DMS79 (cell line): Measurements from ENCODE around the gene HAPLN1.

ENCODE experiments used
- DNase-seq: peaks from one replicate; lab custom pipeline; 2025; lab: John Stamatoyannopoulos, UW

Gene HAPLN1

DNA sequence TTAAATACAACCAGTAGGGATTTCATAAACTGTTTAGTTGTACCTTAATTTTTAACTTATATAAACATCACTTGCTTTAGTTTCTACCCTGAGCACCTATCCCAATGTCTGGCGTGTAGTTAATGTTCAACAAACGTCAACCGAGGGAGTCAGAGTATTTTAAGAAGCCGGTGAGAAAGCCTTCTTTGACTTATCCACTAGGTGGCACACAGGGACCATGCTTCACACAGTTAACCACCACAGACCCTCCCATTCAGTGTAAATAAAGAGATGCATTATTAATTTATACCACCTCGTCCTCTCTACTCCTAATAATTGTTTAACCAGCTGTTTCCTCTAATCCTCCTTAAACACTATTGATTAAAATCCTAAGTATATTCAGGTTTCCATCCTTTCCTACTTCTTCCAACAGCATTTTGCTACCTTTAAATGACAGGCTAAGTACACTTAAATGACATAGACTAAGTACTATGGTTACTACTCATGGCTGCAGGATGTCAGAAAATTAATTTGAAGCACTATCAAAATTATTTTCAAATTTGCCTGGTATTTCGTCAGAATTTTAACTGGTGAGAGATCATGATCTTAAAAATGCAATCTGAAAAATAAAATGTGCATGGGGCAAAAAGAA lies 2.3 kb downstream of the HAPLN1 start:
- no peak for DNase-seq

DNA sequence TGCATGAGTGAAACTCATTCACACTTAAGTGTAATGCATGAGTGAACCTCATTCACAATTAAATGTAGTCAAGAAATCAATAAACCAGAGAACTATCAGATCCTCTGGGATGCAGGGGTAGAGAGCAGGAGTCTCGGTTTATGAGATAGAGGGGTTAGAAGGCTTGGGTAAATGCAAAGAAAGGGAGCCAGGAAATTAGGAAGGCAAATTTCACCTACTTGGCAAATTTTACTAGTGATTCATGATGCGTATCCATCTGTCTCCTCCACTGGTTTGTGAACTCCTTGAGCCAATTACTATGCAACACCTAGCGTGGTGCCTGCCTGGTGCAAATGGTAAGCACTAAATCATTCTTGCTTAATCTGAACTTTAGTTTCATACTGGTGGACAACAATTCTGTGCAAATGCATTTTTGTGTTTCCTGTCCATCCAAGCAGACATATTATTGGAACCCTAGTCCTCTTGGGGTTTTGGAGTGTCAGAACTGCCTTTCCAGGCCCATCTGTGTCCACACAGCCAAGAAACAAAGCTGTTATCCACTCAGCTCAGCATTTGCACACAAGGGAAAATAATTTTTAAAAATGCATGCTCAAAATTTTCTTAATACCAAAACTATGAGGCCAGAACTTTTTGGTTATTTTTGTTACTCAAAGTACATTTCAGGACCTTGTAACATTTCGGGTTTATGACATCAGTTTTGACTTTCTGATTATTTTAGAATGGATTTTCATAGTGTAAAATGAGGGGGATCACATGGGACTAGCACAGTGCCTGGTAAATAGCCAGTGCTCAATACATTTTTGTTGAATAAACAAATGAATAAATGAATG lies 5.2 kb downstream of the HAPLN1 start:
- DNase-seq: no peak

DNA sequence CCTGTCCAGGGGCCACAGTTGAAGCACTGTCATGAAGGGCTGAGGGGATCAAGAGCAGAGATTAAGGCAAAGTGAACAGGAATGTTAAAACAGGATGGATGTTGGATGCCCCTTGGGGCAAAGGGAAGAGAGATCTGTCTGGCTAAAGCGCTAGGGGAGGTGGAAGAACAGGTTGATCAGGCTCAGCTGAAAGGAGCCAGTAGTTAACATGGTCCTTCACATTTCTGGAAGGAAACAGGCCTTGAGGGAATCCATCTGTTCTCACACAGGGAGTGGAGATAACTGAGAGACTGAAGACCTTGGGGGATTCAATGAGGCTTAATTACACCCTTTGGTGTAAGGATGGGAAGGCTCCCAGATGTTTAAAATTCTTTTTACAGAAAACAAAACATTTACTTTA lies 5.8 kb downstream of the HAPLN1 start:
- DNase-seq: no peak

DNA sequence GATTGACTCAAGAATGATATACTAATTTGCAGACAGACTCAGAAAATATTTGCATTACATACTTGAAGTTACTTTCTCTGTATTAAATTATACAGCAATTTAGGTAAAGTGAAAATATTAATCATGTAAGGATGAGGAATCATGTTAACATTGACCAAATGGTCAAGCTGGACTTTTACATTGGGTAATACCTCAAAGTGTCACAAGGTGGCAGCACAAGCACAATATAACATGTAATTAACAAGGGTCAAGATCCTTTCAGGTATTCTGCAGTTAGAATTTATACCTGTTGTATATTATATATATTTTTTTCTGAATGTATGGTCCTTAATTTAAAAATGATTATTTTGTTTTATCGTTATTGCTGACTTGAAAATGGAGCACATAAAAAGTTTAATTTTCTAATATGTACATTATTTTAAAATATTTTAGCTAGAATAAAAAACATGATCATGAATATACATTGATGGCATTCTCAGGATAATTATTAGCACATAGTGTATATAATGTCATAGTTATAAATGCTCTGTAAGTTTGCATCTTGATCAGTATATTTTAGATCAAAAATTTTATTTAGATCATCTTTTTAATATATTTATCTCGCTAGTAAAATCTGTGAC lies 8.6 kb downstream of the HAPLN1 start:
- no peak for DNase-seq

DNA sequence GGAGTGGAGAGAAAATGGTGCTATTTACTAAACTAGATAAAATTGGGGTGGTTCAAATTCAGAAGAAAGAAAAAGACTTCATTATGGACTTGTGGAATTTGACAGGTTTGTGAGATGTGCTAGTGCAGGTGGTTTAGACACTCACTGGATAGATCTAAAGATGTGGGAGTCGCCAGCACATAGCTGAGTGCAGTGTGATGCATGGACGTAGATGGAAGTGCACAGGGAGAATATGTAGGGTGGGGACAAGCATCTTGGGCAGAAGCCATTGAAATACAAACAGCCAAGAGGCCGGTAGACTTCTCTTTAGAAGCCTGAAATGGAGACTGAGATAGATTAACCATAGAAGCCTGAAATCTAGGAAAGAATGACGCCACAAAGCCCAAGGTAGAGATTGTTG lies 10.7 kb downstream of the HAPLN1 start:
- DNase-seq: no peak

DNA sequence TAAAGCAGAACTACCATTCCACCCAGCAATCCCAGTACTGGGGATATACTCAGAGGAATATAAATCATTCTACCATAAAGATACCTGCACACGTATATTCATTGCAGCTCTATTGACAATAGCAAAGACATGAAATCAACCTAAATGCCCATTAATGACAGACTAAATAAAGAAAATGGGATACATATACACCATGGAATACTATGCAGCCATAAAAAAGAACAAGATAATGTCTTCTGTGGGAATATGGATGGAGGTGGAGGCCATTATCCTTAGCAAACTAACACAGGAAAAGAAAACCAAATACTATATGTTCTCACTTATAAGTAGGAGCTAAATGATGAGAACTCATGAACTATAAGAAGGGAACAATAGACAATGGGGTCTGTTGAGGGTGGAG lies 12.5 kb downstream of the HAPLN1 start:
- no peak for DNase-seq

DNA sequence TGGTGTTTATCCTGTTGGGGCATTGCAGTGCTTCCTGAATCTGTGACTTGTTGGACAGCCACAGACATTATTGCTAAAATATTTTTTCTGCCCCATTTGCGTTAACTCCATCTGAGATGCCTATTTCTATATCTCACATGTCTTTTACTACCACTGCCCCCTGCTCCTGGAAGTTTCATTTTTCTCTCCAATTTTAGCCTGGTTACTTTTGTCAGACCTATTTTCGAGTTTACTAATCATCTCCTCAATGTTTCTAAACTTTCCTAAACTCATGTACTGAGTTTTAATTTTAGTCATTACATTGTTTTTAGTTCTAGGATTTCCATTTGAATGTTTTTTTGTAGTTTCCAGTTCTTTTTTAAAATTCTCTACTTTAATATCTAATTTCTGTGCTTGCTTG lies 17.6 kb downstream of the HAPLN1 start:
- DNase-seq: no peak

DNA sequence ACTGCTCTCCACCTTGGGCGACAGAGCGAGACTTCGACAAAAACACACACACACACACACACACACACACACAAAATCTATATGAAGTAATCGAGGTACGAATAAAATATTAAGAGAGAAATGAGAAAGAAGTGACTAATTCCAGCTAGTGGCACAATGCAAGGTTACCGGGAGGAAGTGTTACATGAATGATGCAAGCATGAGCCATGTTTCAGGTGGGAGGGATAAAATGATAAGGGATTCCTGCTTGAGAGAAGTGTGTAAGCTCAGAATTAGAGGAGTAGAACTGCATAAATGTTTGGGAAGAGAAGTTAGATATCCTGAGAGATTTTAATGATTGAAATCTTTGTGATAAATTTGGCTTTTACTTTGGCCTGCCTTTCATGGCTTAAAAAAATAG lies 18.8 kb downstream of the HAPLN1 start:
- DNase-seq: no peak

DNA sequence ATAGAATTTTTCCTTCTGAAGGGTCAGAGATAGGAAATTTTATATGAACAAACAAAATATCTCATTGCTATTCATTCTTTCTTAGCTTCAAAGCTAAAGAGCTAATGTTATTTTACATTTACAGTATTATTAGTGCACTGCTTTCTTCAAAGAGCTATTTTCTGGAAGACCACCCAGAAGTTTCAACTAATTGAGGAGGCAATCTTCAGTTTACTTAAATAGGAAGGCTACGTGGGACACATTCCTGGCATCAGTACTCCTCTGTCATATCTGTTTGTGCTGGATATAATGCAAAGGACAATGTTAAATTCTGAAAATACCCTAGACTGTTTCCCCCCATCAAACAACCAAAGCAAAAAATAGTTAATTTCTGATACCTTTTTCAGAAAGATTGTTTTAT lies 30.8 kb downstream of the HAPLN1 start:
- DNase-seq: no peak

DNA sequence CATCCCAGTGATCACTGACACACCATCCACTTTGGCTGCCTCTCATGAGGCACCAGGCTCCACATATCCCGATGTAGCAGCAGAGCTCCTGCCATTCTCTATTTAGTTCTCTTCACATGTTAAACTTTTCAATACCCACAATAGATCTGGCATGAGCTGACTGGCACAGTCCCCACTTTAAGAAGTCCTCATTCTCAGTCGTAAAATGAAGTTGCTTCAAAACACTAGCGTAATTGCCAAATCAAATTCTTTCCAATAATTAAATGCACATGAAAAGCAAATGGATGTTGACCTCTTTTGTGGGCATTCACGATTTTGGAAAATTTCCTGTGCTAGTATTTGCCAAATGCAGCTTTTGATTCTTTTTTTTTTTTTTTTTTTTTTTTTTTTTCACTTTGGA lies 32.4 kb downstream of the HAPLN1 start:
- no peak for DNase-seq

DNA sequence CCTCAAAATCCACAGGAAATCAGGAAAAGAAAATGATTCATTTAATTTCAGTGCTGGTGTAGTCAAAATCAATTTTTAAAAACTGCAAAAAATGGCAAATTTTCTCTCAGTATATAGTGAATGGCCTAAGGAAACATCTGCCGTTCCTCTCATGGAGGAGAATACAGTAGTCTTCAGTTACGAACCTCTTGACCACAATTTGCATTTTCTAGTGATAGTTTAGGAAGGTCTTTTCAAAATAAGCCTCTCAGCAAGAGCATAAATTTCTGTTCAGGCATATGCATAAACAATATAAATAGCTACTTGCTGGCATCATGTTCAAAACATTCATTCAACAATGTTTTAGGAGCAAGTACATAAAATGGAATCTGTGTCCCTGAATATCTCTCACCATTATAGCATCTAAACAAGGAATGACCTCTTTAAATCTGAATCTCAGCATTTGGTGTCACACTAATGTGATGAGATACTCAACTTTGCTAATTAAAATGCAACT lies 33.5 kb downstream of the HAPLN1 start:
- no peak for DNase-seq

DNA sequence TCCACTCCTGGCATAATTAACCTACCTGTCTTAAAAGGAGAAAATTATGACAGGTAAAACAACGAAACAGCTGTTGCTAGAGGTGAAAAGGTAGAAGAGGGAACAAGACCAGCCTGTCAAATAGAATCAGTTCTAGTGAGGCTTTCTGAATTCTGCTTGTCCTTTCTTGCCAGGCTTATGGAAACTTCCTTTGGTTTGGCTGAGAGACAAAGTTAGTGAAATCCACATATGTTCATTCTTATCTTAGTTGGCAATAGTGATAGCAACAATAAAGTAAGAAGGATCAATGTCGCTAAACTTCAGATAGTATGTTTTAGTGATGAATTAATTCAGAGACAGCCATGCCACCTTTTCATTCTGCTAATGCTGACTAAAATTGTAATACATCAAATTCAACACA lies 34.4 kb downstream of the HAPLN1 start:
- DNase-seq: no peak

DNA sequence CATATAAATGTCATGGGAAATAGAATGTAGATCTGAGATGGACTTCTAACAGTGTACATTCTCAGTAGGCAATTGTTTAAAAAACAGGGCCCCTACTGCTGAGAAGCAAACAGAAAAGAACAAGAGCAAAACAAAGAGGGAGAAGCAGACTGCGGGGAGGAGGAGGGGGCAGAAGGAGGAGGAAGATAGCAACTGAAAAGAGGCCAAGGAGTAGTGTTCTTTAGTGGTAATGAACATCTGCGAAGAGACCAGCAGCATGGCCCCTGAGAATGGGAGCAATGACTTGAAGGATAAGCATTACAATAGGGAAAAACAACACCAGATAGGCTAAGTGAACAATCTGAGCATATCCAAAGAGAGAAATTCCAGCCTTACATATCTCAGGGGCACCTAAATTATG lies 36.8 kb downstream of the HAPLN1 start:
- no peak for DNase-seq

DNA sequence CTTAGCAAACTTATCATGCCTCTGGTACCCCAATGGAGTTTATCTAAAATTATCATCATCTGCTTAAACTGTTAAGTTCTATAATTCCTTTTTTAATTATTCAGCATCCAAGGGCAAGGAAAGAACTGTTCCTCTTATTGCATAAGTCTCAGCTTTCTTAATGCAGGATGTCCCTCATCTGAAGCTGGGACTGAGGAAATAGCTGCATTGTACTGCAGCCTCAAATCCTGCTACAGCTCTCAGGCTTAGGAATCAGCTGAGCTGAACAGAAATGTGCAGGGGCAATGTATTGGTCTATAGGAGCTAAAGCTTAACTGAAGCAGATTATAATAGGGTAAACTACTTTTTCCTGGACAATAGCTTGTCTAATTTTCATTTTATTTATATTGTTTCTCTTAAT lies 48.0 kb downstream of the HAPLN1 start:
- no peak for DNase-seq

DNA sequence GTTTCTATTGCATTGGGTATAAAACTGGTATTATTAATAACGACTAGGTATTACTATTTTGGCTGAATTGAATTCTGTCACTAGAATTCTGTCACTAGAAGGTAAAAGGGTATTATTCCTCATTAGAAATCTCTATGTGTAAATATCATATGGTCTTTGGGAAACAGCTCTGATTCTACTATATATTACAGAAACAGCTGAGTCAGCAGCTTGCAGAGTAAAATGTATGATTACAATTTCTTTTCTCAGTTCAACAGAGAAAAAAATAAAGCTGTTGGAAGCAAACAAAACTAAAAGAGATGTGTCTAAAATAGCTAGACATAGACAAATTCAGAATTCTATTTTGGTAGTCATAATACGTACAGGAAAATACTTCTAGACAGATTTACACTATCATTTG lies 48.5 kb downstream of the HAPLN1 start:
- no peak for DNase-seq

DNA sequence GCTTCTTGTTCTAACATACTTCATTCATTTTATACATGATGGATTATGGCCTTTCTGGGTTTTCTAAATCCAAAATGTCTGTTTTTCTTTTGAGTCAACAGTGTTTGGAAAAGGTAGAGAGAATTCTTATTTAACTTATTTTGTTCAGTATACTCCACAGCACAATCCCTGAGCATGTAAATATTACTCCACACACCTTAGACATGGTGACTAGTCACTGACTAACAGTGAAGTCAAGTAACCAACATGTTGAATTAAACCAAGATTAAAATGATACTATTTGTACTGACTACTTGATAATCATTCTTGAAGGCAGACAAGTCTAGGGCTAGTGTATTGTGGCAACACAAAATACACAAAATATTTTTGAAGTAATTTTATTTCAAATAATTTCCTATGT lies 55.0 kb downstream of the HAPLN1 start:
- DNase-seq: no peak

DNA sequence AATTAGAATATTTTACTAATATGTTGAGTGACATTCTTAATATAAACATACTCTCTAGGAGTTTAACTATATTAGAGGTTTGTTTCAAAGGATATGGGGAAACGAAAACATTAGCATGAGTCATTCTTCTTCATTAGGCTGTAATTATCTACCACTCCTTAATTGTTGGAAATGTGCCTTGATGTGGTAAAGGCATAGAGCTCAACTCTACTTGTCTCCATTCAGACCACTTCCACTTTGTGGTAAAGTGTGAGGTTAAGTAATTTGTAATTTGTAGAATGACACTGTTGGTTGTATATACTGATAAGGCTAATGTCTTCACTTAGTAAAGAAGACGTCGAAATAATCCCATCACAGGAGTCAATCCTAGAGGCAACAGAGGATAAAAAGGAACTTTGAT lies 58.1 kb downstream of the HAPLN1 start:
- no peak for DNase-seq

DNA sequence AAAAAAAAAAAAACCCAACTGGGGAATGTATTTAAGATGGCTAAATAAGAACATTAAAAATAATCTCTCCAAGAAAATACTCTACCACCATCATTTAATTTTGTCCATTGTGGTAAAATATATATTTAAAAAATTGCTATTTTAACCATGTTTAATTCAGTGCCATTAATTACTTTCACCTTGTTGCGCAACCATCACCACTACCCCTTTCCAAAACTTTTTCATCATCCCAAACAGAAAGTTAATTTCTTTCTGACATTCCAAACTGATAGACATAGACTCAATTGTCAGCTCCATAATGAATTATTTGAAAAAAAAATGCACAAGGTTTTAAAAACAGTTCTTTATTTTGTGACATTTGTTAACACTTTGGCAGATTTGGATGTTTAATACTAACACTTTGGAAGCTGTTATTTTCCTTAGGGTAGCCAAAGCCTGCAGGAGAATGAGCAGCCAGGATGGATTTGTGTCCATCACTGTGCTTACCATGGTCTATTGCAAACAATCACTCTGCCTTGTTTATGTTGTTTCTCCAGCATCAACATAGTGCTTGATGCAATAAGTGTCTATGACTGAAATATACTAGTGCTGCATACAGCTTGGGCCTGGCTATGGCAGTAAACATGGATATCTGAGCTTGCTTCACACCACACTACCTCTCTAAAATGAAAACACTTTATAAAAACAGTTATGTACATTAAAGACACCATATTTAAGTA lies 62.7 kb downstream of the HAPLN1 start:
- no peak for DNase-seq

DNA sequence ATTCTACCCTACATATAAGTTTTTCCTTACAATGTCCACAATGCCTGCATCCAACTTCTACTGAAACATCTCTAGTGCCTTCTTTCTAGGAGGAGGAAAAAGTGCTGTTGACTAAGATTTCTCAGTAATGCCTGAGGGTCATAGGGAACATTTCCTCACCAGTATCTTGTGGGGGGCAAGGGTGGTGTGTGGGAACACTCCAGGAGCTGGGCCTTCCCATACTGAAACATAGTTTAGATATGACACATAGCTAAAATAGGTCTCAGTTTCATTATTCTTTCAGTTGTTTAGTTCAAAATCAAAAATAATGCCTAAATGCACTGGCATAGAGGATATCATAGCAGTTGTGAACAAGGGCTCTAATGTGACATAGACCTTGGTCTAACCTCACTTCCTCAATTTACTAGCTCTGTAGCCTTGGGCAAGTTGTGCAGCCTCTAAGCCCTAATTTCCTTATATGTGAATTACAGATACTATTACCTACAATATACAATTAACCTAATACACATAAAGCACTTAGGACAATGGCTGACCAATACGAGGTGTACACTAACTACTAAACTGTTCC lies 66.1 kb downstream of the HAPLN1 start:
- DNase-seq: no peak

DNA sequence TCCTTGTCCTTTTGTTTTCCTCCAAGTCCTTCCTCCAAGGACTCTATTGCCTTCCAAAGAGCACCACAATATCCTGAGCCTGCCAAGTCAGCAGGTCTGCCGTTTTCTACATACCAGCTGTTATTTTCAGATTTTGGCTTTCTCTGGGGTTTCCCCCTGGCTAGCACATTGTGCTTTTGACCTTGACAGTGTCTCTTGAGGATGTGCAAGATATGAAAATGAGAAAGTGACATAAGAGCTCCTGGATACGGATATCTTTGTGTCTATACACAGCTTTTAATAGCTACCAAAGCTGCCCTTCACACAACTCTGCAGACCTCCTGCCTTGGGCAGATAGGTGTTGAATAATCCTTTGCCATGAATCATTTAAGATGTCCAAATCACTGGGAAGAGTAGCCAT lies 67.0 kb downstream of the HAPLN1 start:
- no peak for DNase-seq

DNA sequence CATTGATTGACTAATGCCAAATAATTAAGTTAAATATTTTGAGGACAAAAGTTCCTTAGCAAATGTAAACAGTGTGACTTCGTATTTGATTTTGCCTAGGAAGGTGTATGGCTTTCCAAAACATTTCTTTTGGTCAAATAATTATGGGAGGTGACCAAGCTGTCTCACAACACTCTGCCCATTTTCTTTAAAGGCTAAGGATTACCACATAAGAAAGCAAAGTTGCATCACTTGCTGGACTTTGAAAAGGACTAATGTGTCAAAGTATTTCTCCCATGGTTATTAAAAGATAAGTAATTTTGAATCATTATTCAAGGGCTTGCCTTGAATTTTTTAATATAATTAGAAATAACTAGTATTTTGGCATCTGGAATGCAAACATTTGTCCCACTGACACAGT lies 74.7 kb downstream of the HAPLN1 start:
- no peak for DNase-seq

DNA sequence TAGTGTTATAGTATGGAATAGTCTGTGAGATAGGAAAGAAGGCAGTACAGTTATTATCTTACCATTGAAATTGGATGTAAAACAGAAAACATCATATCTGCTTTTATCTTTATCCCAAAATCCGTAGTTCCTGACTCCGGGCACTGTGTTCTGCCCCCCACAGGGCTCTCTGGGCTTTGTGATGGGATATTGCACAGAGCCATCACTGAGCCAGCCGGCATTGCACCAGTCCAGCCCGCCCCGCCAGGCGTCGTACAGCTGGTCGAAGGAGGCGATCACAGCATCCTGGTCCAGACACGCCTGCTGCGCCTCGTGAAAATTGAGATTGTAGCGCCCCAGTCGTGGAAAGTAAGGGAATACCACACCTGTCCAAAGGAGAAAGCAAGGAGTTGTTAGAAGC lies 76.4 kb downstream of the HAPLN1 start:
- no peak for DNase-seq
